CD14-positive monocyte (primary cell): ENCODE results near the gene RGS5. TPM values are rescaled to one million over a fixed set of nuclear protein-coding genes. Genes with fewer than 3 reads are reported as not detected.

Source experiments
- DNase-seq, 3 donors: peaks; one replicate each; pipeline ENCODE4 v3.0.0-alpha.2; 2011 to 2022
- H2AFZ ChIP-seq: 2 replicates; pipeline ENCODE4 v1.6.0; 2012; ENCODE audit warnings: mild to moderate bottlenecking, low read depth, low read length, inconsistent platforms; ENCODE audit not compliant: insufficient read depth, poor library complexity, severe bottlenecking
- H3K27ac ChIP-seq, 2 donors: 1 replicate in 1 of 2; 2 replicates in 1 of 2; pipeline ENCODE4 v1.5.1; 2012 to 2013; ENCODE audit warnings: low read length in 2 of 2, control low read depth in 1 of 2, inconsistent platforms in 1 of 2, low read depth in 1 of 2, mild to moderate bottlenecking in 1 of 2
- H3K27me3 ChIP-seq, 2 donors: one replicate each; pipeline versions ENCODE4 v1.6.0 to v1.6.1; 2011 to 2013; ENCODE audit warnings: low read length in 2 of 2; ENCODE audit not compliant: control insufficient read depth in 2 of 2, insufficient read depth in 2 of 2
- H3K36me3 ChIP-seq, 2 donors: replicated peaks in 1 of 2; 1 replicate in 1 of 2; 2 replicates in 1 of 2; pipeline versions ENCODE4 v1.5.1 to v1.6.1; 2012 to 2013; ENCODE audit warnings: low read length in 2 of 2, control low read depth in 1 of 2, inconsistent platforms in 1 of 2, mild to moderate bottlenecking in 1 of 2; ENCODE audit not compliant: insufficient read depth in 2 of 2, control insufficient read depth in 1 of 2
- H3K4me1 ChIP-seq, 2 donors: 1 replicate in 1 of 2; 2 replicates in 1 of 2; pipeline versions ENCODE4 v1.5.1 to v1.6.1; 2012 to 2013; ENCODE audit warnings: low read length in 2 of 2, control low read depth in 1 of 2, inconsistent platforms in 1 of 2, mild to moderate bottlenecking in 1 of 2, moderate library complexity in 1 of 2; ENCODE audit not compliant: insufficient read depth in 2 of 2, control insufficient read depth in 1 of 2
- H3K4me2 ChIP-seq: replicated peaks from 2 replicates; pipeline ENCODE3; 2012; ENCODE audit warnings: low read length, moderate library complexity, mild to moderate bottlenecking; ENCODE audit not compliant: poor library complexity, severe bottlenecking; ENCODE audit errors: extremely low read depth
- H3K4me3 ChIP-seq, 3 experiments: fragments of 200-600 bp in 1 of 3; sonication (generic) in 1 of 3; replicated peaks in 1 of 3; 1 replicate in 2 of 3; 2 replicates in 1 of 3; pipeline ENCODE4 v1.5.1; 2011 to 2013; ENCODE audit warnings: low read length in 3 of 3, mild to moderate bottlenecking in 3 of 3, control low read depth in 2 of 3, low read depth in 2 of 3, inconsistent platforms in 1 of 3, moderate library complexity in 1 of 3
- H3K79me2 ChIP-seq: 2 replicates; pipeline ENCODE4 v1.6.0; 2012; ENCODE audit warnings: mild to moderate bottlenecking, control low read depth, inconsistent platforms, low read length, moderate library complexity; ENCODE audit not compliant: insufficient read depth
- H3K9ac ChIP-seq: 2 replicates; pipeline ENCODE4 v1.6.0; 2017; ENCODE audit warnings: low read length, mild to moderate bottlenecking; ENCODE audit not compliant: insufficient read depth, poor library complexity, severe bottlenecking
- H3K9me3 ChIP-seq, 2 donors: replicated peaks in 1 of 2; 1 replicate in 1 of 2; 2 replicates in 1 of 2; pipeline versions ENCODE4 v1.5.1 to v1.6.1; 2012 to 2013; ENCODE audit warnings: low read length in 2 of 2, control low read depth in 1 of 2; ENCODE audit not compliant: control insufficient read depth in 1 of 2, insufficient read depth in 1 of 2
- H4K20me1 ChIP-seq: 2 replicates; pipeline ENCODE4 v1.6.0; 2012; ENCODE audit warnings: mild to moderate bottlenecking, low read length, control low read depth, moderate library complexity; ENCODE audit not compliant: insufficient read depth
- H3K27ac Mint-ChIP-seq, 7 donors: one replicate each; pipeline ENCODE4 v1.8.0; 2020; ENCODE audit warnings: mild to moderate bottlenecking in 7 of 7, mixed read lengths in 7 of 7, moderate library complexity in 6 of 7, inconsistent platforms in 2 of 7
- H3K27me3 Mint-ChIP-seq, 3 donors: one replicate each; pipeline ENCODE4 v1.8.0; 2021 to 2022; ENCODE audit warnings: low read depth in 3 of 3, mild to moderate bottlenecking in 3 of 3, mixed read lengths in 3 of 3, moderate library complexity in 3 of 3, inconsistent platforms in 1 of 3
- H3K36me3 Mint-ChIP-seq, 2 donors: one replicate each; pipeline ENCODE4 v1.8.0; 2020; ENCODE audit warnings: mixed read lengths in 2 of 2, inconsistent platforms in 1 of 2, mild to moderate bottlenecking in 1 of 2
- H3K4me1 Mint-ChIP-seq: one replicate; pipeline ENCODE4 v1.8.0; 2020; ENCODE audit warnings: mild to moderate bottlenecking, mixed read lengths
- H3K4me3 Mint-ChIP-seq, 2 donors: one replicate each; pipeline ENCODE4 v1.8.0; 2020; ENCODE audit warnings: mild to moderate bottlenecking in 2 of 2, mixed read lengths in 2 of 2, moderate library complexity in 1 of 2
- H3K9me3 Mint-ChIP-seq, 7 donors: one replicate each; pipeline ENCODE4 v1.8.0; 2020 to 2022; ENCODE audit warnings: mixed read lengths in 7 of 7, mild to moderate bottlenecking in 6 of 7, moderate library complexity in 6 of 7, inconsistent platforms in 2 of 7
- CTCF ChIP-seq: fragments of 200-600 bp; IDR thresholded peaks from one replicate; pipeline ENCODE4 v1.8.0; 2022; ENCODE audit warnings: antibody characterized with exemption, mild to moderate bottlenecking
- WGBS: methylation state at CpG from one replicate; pipeline ENCODE4 v1.1.5; 2013; ENCODE audit warnings: missing lambda C conversion rate; ENCODE audit not compliant: insufficient coverage; 5-methylcytosine and 5-hydroxymethylcytosine counted together
- intact Hi-C, 2 donors: fragments of 100-400 bp; cut with micrococcal nuclease; formaldehyde crosslinking; loops; one replicate each; pipeline versions ENCODE4 v1.15.0 to v1.15.1; 2023
- polyA plus RNA-seq, 3 donors: library from polyadenylated mRNA; depleted of rRNA in 1 of 3; unstranded in 2 of 3; stranded (reverse) in 1 of 3; fragments of 300-500 nt in 2 of 3; fragments of >200 nt in 1 of 3; fragmentation: Illumina TruSeq in 2 of 3; gene quantifications; 1 replicate in 2 of 3; 2 replicates in 1 of 3; pipeline ENCODE4 v1.2.3, GENCODE V29; 2012 to 2021

Gene RGS5
- polyA plus RNA-seq, 3 donors: 0.93 TPM; not detected in 2

GRCh38 chr1:163186862-163187261 lies 15.9 kb downstream of the RGS5 start:
- no peaks in the 10 kb centered on the region for H3K4me1 Mint-ChIP-seq

GRCh38 chr1:163182330-163182949 lies 20.3 kb downstream of the RGS5 start:
- no peak for TF ChIP-seq CTCF
- Histone ChIP-seq H3K27me3 (no peaks in the 10 kb centered on the region), H2AFZ (no peak overlapping the region), H4K20me1 (no peaks in the 10 kb centered on the region), H3K27ac (no peak overlapping the region), H3K4me3 (no peak overlapping the region), H3K9me3 (no peaks in the 10 kb centered on the region), H3K4me1 (no peaks in the 10 kb centered on the region), H3K4me2 (no peak overlapping the region), H3K36me3 (no peaks in the 10 kb centered on the region), H3K9ac (no peak overlapping the region), H3K79me2 (no peaks in the 10 kb centered on the region)
- H3K9me3 Mint-ChIP-seq: peaks cover 0 to 2% (median 0%) of the 10 kb centered on the region in 7 donors
- intact Hi-C loops: no loop called here
- DNase-seq: no peak
- no peak overlapping the region for H3K27ac Mint-ChIP-seq
- H3K27me3 Mint-ChIP-seq: peaks cover 2 to 8% (median 2%) of the 10 kb centered on the region in 3 donors
- no peak overlapping the region for H3K4me3 Mint-ChIP-seq
- no CpG with 5 or more reads among the region's 2 CpGs for WGBS
- peaks cover 2% of the 10 kb centered on the region for H3K4me1 Mint-ChIP-seq
- H3K36me3 Mint-ChIP-seq: no peaks in the 10 kb centered on the region

More at GRCh38 chr1:163186862-163187261, 15.9 kb downstream of the RGS5 start:
- no peak for TF ChIP-seq CTCF
- no CpG with 5 or more reads among the region's 2 CpGs for WGBS
- Histone ChIP-seq H2AFZ (no peak overlapping the region), H3K27ac (no peak overlapping the region), H3K4me1 (no peaks in the 10 kb centered on the region), H3K36me3 (no peaks in the 10 kb centered on the region), H3K27me3 (no peaks in the 10 kb centered on the region), H3K4me2 (no peak overlapping the region), H4K20me1 (no peaks in the 10 kb centered on the region), H3K9me3 (no peaks in the 10 kb centered on the region), H3K4me3 (no peak overlapping the region), H3K79me2 (no peaks in the 10 kb centered on the region), H3K9ac (no peak overlapping the region)
- Mint-ChIP-seq H3K27ac (no peak overlapping the region), H3K9me3 (peaks cover 0 to 2% (median 0%) of the 10 kb centered on the region in 7 donors), H3K4me3 (no peak overlapping the region), H3K27me3 (peaks cover 2 to 6% (median 3%) of the 10 kb centered on the region in 3 donors), H3K36me3 (no peaks in the 10 kb centered on the region)
- no peak for DNase-seq
- intact Hi-C loops: no loop called here
